Measurements from ENCODE around the gene NSD2. TPM values are rescaled to one million over a fixed set of nuclear protein-coding genes. Genes with fewer than 3 reads are reported as not detected.

The NSD2 gene
- total RNA-seq, 2 donors from 2014 or later: 33.5 to 45.4 TPM

DNA sequence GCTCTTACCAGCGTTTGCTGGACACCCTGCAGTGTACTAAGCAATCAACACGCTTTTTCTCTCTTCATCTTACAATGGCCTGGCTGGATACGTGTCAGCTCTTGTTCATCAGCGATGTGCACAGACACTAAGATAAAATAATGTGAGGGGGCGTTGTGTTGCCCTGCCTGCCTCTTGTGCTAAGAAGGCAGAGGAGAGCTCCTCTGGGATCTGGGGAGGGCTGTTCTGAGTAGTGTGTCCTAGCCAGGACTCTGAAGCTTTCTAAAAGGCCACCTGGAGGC is 87.9 kb downstream of the NSD2 start:
- intact Hi-C loops (cut with DNase I): no loop called here
- peak; percentile 16 for DNase-seq (ENCODE audit: low spot score)

DNA sequence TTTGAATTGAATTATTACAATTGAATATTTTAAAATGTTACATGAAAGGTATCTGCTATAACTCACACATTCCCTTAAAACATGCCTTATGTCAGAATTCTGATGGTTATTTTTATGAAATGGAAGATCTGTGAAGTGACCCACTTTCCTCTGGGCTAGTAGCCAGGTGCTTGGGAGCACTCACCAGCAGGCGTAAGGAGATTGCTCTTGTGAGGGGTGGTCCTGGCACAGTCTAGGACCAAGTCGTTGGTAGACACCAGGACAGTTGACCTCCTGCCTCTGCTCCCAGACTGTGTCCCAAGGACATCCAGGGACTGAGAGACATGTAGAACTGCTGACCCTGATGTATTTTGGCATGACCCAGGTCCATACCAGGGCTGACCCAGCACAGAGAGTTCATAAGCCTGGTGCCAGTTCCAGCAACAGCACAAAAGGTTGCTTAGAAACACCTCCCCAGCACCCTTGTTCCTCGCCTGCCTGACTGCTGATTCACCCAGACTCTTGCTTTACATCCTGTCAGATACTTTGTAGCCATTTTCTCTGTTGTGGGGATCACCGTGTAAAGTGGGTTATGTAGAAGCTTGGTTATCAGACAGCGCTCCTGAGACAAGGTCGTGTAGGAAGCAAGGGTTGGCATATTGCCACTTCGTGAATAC is 89.1 kb downstream of the NSD2 start:
- DNase-seq (ENCODE audit: low spot score): peak; percentile 29
- intact Hi-C loops (cut with DNase I): no loop called here

DNA sequence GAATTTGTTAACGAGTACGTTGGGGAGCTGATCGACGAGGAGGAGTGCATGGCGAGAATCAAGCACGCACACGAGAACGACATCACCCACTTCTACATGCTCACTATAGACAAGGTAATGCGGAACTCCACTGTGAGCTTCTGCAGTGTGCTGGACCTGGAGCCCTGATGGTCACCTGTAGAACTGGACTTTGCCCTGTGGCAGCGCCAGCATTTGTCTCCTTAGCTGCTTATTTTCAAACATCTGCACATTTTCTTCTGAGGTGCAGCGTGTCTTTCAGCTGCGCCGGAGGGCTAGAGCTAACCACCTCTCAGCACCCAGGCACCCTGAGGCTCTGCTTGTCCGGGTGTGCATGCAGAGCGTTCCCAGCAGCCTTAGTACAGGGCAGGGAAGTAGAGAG is 89.8 kb downstream of the NSD2 start:
- intact Hi-C loops (cut with DNase I): no loop called here
- peak; percentile 67 for DNase-seq (ENCODE audit: low spot score)

GRCh38 chr4:1961563-1961962 is 90.4 kb downstream of the NSD2 start:
- intact Hi-C loops (cut with DNase I): no loop called here

GRCh38 chr4:1962980-1963379 is 91.8 kb downstream of the NSD2 start:
- intact Hi-C loops (cut with DNase I): no loop called here

More at GRCh38 chr4:1961563-1961962, 90.4 kb downstream of the NSD2 start:
- DNase-seq (ENCODE audit: low spot score): peak; percentile 42

DNA sequence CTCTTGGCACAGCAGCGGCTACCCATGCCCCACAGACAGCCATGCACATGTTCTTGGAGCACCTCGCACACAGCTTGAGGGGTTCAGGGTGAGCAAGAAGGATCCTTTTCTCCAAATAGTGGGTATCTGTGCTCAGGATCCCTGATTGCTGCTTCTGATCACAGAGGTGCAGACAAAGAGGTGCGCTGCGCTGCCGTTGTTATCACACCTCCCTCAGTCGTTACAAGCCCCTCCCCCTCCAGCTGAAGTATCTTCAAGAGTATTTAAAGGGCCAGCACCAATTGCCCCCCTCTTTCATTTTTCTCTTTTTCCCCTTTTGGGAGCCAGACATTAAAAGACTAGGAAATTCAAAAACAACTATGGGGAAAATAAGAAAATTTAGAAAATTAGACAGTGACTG is 93.2 kb downstream of the NSD2 start:
- DNase-seq (ENCODE audit: low spot score): peak; percentile 57
- intact Hi-C loops (cut with DNase I): no loop called here

More at GRCh38 chr4:1962980-1963379, 91.8 kb downstream of the NSD2 start:
- peak; percentile 30 for DNase-seq (ENCODE audit: low spot score)

DNA sequence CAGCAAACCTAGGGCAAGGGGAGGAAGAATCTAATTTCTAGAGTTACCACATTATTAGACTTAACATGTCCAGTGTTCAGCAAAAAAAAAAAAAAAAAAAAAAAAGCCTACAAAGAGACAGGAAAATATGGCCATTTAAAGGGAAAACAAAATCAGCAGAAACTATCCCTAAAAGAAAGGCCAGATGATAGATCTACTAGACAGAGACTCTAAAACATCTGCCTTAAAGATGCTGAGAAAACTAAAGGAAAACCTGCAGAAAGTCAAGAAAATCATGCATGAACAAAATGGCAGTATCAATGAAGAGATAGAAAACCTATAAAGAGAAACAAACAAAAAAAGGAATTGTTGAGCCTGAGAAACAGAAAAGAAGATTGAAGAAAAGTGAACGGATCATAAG is 93.8 kb downstream of the NSD2 start:
- DNase-seq (ENCODE audit: low spot score): no peak
- intact Hi-C loops (cut with DNase I): no loop called here

GRCh38 chr4:1967512-1968149 is 96.4 kb downstream of the NSD2 start:
- DNase-seq (ENCODE audit: low spot score): peak; percentile 3
- intact Hi-C loops (cut with DNase I): no loop called here

- intact Hi-C loops (cut with DNase I): no loop called here
- DNase-seq (ENCODE audit: low spot score): peak; percentile 35
These were observed 97.6 kb downstream of the NSD2 start for GRCh38 chr4:1968686-1969295.

DNA sequence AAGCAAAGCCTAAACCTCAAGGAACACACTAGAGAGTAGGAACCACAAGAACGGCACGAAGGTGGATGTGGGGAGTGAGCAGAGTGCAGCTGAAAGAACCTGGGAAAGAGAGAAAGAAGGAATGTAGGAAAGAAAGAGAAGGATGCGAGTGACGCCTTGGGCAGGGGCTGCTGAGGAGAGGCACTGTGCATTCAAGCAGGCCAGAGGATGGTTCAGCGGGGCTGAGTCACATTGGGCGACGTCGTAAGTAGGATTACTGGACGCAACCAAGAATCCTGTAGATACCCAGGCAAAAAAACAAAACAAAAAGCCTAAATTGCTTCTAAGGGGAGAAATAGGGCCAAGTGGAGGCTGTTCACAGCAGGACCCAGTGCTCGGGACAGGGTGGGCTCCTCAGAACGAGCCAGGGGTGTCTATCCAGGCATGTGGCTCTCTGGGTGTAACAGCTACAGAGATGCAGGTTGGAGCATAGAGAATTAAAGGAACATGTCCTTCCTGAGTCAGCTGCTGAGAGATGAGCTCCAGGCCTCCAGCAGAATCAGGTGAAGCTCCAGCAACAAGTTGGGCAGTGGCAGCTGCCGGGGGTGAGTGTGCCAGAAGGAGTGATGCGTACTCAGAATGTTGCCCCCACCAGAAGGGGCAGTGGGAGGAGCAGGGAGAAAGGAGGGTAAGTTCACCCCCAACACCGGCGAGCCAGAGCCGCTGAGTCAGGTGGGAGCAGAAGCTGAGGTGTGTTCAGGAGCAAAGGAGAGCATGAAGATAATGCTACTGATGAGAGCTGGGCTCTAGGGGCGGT is 98.9 kb downstream of the NSD2 start:
- peak; percentile 36 for DNase-seq (ENCODE audit: low spot score)
- intact Hi-C loops (cut with DNase I): no loop called here

GRCh38 chr4:1970926-1971325 is 99.7 kb downstream of the NSD2 start:
- intact Hi-C loops (cut with DNase I): no loop called here
- peak; percentile 20 for DNase-seq (ENCODE audit: low spot score)

DNA sequence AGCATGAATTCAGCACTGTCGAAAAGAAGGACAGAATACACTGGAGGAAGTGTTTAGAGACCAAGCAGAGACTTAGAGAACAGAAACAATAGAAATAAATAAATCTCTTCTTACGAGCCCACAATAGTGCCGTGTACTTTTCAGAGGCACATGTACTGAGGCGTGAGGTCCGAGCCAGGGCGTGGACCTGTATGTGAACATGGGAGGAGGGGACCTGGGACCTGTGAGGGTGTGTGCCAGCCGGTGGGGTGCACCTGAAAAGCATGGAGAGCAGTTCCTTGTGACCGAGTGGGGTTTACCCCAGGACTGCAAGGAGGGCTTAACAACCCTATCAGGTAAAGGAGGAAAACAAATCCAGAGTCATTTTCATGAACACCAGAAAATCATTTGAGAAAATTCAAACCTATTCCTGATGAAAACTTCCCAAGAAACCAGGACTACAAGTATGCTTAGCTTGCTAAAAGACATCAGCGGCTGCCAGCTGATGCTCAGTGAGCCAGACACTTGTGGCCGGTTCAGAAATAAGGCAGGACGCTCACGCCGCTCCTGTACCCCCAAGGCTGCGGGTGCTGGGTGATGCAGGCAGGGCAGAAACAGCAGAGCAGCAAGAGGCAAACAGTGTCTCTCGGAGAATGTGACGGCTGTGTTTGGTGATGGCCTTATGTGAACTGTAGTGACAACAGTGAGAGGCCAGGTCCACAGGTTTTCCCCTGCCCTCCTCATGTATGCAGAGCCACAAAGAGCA is 100.4 kb downstream of the NSD2 start:
- DNase-seq (ENCODE audit: low spot score): peak; percentile 71
- intact Hi-C loops (cut with DNase I): no loop called here

DNA sequence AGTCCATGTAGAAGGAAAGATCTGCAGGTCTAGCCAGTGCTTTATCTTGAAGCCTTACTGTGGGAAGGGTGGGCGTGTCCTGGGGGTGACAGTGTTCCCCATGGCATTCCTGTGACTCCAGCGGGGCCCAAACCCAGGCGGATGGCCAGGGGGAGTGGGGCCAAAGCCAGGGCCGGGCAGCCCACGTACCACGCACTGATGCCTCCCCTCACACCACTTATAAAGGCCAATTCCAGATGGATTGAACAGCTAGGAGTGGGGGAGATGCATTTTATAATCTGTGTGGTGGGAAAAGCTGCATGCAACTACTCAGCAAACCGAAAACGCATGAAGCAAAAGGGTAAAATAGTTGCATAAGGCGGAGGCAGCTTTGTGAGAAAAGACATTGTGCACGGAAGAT is 101.2 kb downstream of the NSD2 start:
- peak; percentile 15 for DNase-seq (ENCODE audit: low spot score)
- intact Hi-C loops (cut with DNase I): no loop called here

DNA sequence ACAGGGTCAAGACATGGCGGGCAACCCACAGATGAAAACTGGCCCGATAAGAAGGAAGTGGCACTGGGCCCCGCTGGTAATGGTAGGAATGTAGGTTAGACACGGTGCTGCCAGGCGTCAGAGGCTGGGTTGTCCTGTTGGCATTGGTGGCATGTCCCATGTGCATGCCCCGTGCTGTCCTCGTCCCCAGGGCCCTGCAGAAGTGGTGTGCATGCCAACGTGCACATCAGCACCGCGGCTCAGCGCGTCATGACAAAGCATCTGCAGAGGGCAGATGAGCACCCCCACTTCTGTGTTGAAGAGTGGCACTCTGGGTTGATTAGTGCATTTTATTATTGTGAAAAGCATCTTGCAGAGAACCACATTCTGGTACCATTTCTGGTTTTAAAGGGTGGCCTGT is 102.0 kb downstream of the NSD2 start:
- intact Hi-C loops (cut with DNase I): no loop called here
- peak; percentile 74 for DNase-seq (ENCODE audit: low spot score)

- DNase-seq (ENCODE audit: low spot score): peak; percentile 49
- intact Hi-C loops (cut with DNase I): no loop called here
These were observed 102.5 kb downstream of the NSD2 start for GRCh38 chr4:1973661-1974060.

- DNase-seq (ENCODE audit: low spot score): peak; percentile 63
- intact Hi-C loops (cut with DNase I): no loop called here
These were observed 103.6 kb downstream of the NSD2 start for GRCh38 chr4:1974840-1975239.

DNA sequence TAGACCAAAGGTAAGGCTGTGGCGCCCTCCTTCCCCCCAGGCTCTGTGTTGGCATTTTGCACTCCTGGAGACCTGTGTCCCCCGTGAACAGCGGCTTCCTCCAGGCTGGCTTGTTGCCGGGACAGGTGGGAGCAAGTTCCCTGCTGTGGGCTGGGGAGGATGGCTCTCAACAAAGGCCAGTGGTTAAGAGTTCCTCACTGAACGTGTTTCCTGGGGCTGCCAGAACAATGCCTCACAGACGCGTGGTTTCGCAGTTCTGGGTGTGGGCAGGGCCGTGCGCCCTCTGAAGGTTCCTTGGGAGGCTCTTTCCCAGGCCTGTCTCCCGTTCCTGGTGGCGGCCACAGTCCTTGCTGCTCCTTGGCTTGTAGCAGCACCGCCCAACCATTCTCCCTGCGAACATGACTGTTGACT is 104.2 kb downstream of the NSD2 start:
- intact Hi-C loops (cut with DNase I): no loop called here
- peak; percentile 74 for DNase-seq (ENCODE audit: low spot score)

DNA sequence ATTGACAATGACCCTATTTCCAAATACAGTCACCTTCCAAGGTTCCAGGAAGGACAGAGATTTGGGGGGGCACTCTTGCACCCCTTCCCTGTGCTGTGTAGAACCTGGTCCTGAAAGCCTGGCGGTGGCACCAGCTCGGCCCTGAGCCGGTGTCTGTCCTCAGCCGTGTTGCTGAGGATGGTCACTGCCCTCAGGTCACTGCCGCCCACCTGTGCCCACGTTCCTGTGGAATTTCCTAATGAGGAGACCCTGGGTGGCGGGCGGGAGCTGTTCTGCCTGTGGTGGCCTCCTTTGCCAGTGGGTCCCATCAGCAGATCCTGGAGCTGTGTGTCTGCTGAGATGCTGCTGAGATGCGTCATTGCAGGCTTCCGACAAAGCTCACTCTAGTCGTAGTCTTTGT is 104.7 kb downstream of the NSD2 start:
- intact Hi-C loops (cut with DNase I): no loop called here
- peak; percentile 47 for DNase-seq (ENCODE audit: low spot score)
